ENCODE results near the gene SPARC. TPM values are rescaled to one million over a fixed set of nuclear protein-coding genes. Genes with fewer than 3 reads are reported as not detected.

The SPARC gene
- polyA plus RNA-seq, 1 donor: 3,722 TPM

- DNase-seq: no peak
Observed at GRCh38 chr5:151620461-151620840, 66.3 kb downstream of the SPARC start.

GRCh38 chr5:151619812-151620460 lies 66.8 kb downstream of the SPARC start:
- DNase-seq: no peak

DNA sequence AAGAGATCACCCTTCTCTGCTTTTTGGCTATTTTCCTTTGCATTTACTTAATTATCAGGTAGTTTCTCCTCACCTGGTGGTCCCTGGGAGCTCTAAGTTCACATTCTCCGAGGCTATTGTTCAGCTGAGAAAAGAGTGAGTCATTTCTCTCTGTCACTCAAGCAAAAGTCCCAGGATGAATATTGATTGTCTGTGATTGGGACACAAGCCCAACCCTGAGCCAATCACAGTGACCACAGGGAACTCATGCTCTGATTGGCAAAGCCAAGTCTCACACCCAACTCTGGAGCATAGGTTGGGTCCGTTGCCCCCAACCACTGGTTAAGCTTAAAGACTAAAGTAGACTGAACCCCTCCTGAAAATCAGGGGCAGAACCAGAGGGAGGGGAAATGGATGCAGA lies 67.8 kb downstream of the SPARC start:
- no peak for DNase-seq

DNA sequence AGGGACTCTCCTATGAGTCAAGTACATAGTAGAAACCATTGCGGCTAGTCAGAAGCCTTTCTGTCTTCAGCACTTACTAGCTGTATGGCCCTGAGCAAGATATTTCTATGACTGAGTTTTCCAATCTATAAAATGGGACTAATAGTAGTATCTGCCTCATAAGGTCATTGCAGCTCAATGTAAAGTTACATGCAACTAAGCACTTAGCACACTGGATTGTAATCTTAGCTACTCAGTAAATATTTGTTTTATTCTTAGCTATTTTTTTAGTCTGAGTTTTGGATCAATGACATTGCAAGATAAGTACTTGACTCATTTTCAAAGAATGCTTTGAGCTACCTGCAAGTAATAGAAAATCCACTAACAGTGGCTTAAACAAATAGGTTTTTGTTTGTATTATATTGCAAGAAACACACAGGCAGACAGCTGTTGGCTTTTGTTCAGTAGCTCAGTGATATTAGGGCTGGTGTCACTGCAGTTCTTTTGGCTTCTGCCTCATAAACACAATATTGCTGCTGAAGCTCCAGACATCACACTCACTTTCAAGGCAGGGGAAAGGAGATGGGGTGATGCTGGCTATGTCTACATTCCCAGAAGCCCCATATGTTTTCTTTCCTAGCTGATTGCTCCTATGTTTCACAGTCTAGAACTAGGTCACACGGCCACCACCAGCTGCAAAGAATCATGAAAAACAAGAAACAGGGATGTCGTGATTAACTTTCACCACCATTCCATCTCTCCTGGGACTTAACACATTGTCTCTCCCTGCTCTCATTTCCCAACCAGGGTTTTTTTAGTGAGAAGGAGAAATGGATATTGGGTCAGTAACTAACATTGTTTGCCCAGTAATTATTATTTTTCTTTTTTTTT lies 68.6 kb downstream of the SPARC start:
- DNase-seq: no peak

- no peak for DNase-seq
Observed at GRCh38 chr5:151617383-151617840, 69.3 kb downstream of the SPARC start.

DNA sequence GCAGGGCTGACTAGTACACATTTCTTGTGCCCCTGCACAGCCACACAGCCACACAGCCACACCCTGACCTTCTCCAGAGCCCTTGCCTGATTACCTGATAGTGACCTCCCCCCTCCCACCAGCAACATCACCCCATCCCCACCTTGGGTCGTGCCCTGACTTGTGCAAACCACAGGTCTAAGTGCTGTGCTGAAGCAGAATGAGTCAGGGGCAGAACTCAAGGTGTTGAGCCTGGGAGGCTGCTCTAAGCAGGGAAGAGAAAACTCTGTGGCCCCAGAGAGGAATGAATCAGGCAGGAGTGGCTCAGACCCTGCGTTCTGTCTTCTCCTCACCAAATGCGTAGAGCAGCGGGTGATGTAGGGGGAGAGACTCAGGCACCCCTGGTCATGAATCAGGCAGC lies 71.3 kb downstream of the SPARC start:
- no peak for DNase-seq

DNA sequence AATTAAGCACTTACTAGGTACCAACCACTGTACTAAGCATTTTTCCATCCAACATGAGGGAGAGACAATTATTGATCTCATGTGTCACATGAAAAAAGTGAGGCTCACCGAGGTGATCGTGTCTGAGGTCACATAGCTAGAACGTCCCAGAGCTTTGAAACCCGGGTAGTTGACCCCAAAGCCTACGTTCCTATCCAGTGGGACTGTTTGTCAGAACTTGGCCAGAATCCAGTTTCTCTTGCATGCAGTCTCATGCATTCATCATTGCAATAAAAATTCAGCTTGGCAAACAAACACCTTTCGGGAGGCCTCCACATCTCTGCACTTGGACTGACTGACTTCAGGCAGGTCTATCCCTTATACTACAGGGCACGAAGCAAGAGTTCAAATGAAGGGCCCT lies 72.2 kb downstream of the SPARC start:
- no peak for DNase-seq

DNA sequence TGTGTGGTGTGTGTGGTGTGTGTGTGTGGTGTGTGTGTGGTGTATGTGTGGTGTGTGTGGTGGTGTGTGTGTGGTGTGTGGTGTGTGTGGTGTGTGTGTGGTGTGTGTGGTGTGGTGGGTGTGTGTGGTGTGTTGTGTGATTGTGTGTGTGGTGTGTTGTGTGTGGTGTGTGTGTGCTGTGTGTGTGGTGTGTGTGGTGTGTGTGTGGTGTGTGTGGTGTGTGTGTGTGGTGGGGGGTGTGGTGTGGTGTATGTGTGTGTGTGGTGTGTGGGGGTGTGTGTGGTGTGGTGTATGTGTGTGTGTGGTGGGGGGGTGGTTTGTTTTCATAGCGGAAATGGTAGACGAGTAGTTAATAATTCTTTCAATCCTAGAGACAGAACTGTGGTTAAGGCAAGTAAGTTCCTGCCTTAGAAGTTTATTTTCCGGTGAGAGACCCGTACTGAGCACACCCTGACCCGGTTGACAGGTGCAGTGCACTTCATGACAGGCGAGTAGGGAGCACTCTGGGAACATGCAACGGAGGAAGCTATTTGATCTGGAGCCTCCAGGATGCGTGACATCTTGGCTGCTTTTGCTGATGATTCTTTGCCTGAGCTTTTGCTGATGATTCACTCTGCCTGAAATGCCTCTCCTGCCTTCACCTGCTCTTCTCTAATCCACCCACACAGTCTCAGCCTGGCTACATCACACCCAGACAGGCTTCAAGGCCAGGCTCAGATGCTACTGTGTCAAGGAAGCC lies 73.9 kb downstream of the SPARC start:
- DNase-seq: no peak

- no peak for DNase-seq
Observed at GRCh38 chr5:151611127-151611775, 75.5 kb downstream of the SPARC start.

Other genes with a start within 250 kb of the SPARC start
- gene SLC36A1, start 239.3 kb downstream of the SPARC start, polyA plus RNA-seq (ENCODE audit: insufficient read length): 21.6 TPM
- gene FAT2, start 95.6 kb downstream of the SPARC start, polyA plus RNA-seq (ENCODE audit: insufficient read length): 0.66 TPM
- gene ATOX1, start 71.7 kb upstream of the SPARC start, polyA plus RNA-seq (ENCODE audit: insufficient read length): 44.0 TPM
- 90.6 TPM for gene G3BP1, start 85.0 kb upstream of the SPARC start, polyA plus RNA-seq (ENCODE audit: insufficient read length)
- gene GLRA1, start 237.9 kb upstream of the SPARC start, polyA plus RNA-seq (ENCODE audit: insufficient read length): not detected

Data from hindlimb muscle (tissue), 1 donor.